Right lobe of liver (tissue), 4 donors: ENCODE data around the gene TRNAU1AP.

Source experiments
- POLR2A ChIP-seq: fragments of 450-650 bp; IDR thresholded peaks from one replicate; pipeline ENCODE4 v1.6.1; 2017; ENCODE audit warnings: antibody characterized with exemption, mild to moderate bottlenecking
- TF ChIP-seq, protein P1 (sequence below), 4 donors: fragments of 200-600 bp in 3 of 4; fragments of 450-650 bp in 1 of 4; IDR thresholded peaks; one replicate each; pipeline versions ENCODE4 v1.5.1 to v1.8.0; 2016 to 2022; ENCODE audit warnings: antibody characterized with exemption in 4 of 4, mild to moderate bottlenecking in 2 of 4
- donor health status: DM: no; HTN: no; CAD: no.
- donor health status: DM: no; HTN: no; CAD: no.
- donor health status: DM: no; HTN: yes; CAD: no.

DNA sequence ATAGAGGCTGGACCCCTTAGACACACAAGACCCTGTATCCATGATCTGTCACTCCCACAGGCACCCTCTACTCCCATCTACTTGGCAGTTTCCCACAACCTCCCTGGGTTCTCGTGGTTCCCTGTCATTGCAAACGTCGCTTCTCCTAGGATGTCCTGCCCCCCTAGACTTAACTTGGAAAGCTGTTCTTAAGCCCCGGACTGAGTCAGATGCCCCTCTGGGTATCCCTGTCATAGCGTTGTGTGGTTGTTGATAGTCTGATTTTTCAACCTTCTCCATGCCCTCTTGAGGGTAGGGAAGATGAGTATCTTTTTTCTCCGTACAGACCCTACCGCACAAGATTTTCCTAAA lies 35.3 kb upstream of the TRNAU1AP start:
- TF ChIP-seq, protein P1, sequence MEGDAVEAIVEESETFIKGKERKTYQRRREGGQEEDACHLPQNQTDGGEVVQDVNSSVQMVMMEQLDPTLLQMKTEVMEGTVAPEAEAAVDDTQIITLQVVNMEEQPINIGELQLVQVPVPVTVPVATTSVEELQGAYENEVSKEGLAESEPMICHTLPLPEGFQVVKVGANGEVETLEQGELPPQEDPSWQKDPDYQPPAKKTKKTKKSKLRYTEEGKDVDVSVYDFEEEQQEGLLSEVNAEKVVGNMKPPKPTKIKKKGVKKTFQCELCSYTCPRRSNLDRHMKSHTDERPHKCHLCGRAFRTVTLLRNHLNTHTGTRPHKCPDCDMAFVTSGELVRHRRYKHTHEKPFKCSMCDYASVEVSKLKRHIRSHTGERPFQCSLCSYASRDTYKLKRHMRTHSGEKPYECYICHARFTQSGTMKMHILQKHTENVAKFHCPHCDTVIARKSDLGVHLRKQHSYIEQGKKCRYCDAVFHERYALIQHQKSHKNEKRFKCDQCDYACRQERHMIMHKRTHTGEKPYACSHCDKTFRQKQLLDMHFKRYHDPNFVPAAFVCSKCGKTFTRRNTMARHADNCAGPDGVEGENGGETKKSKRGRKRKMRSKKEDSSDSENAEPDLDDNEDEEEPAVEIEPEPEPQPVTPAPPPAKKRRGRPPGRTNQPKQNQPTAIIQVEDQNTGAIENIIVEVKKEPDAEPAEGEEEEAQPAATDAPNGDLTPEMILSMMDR (IDR thresholded peaks at IDR 0.05) = no peak
- no peak for TF ChIP-seq POLR2A
